Natural killer cell (primary cell): ENCODE measurements around the gene CD48. TPM values are rescaled to one million over a fixed set of nuclear protein-coding genes. Genes with fewer than 3 reads are reported as not detected.

Experiments used
- ATAC-seq, 3 donors: fragments of 150-1000 bp in 2 of 3; fragments of 200-7000 bp in 1 of 3; cut with Tn5 transposase; 1 replicate in 1 of 3; 2 replicates in 2 of 3; pipeline ENCODE4 v1.10.0; 2021; ENCODE audit warnings: mild to moderate bottlenecking in 2 of 3, moderate library complexity in 2 of 3
- DNase-seq, 2 donors: peaks; one replicate each; pipeline versions ENCODE4 v3.0.0 to v3.0.0-alpha.2; 2013 to 2021; ENCODE audit warnings: mixed read lengths in 1 of 2
- H3K27ac ChIP-seq: one replicate; pipeline ENCODE4 v1.5.1; 2013; ENCODE audit warnings: mild to moderate bottlenecking, low read length
- H3K27me3 ChIP-seq: one replicate; pipeline ENCODE4 v1.6.1; 2013; ENCODE audit warnings: low read length; ENCODE audit not compliant: control insufficient read depth, insufficient read depth
- H3K36me3 ChIP-seq: one replicate; pipeline ENCODE4 v1.6.1; 2013; ENCODE audit warnings: low read length; ENCODE audit not compliant: control insufficient read depth, insufficient read depth
- H3K4me1 ChIP-seq: one replicate; pipeline ENCODE4 v1.6.1; 2013; ENCODE audit warnings: low read length; ENCODE audit not compliant: control insufficient read depth, insufficient read depth
- H3K4me3 ChIP-seq: one replicate; pipeline ENCODE4 v1.5.1; 2013; ENCODE audit warnings: low read length
- H3K9me3 ChIP-seq: one replicate; pipeline ENCODE4 v1.6.1; 2013; ENCODE audit warnings: low read length; ENCODE audit not compliant: control insufficient read depth, insufficient read depth
- H3K27ac Mint-ChIP-seq, 2 donors: one replicate each; pipeline ENCODE4 v1.8.0; 2022; ENCODE audit warnings: mild to moderate bottlenecking in 2 of 2, mixed read lengths in 2 of 2, moderate library complexity in 1 of 2
- H3K27me3 Mint-ChIP-seq, 2 donors: one replicate each; pipeline ENCODE4 v1.8.0; 2022; ENCODE audit warnings: low read depth in 2 of 2, mixed read lengths in 2 of 2
- H3K36me3 Mint-ChIP-seq: one replicate; pipeline ENCODE4 v1.8.0; 2022; ENCODE audit warnings: mixed read lengths
- H3K4me1 Mint-ChIP-seq, 2 donors: one replicate each; pipeline ENCODE4 v1.8.0; 2022; ENCODE audit warnings: mixed read lengths in 2 of 2
- H3K4me3 Mint-ChIP-seq: one replicate; pipeline ENCODE4 v1.8.0; 2022; ENCODE audit warnings: mild to moderate bottlenecking, moderate library complexity, mixed read lengths
- H3K9me3 Mint-ChIP-seq, 2 donors: one replicate each; pipeline ENCODE4 v1.8.0; 2022; ENCODE audit warnings: mixed read lengths in 2 of 2
- CTCF ChIP-seq: fragments of 200-600 bp; IDR thresholded peaks from one replicate; pipeline ENCODE4 v1.8.0; 2022; ENCODE audit warnings: antibody characterized with exemption
- WGBS: methylation state at CpG from one replicate; pipeline ENCODE4 v1.1.7; 2013; ENCODE audit warnings: missing lambda C conversion rate; ENCODE audit not compliant: insufficient coverage; 5-methylcytosine and 5-hydroxymethylcytosine counted together
- intact Hi-C: fragments of 100-400 bp; cut with micrococcal nuclease; formaldehyde crosslinking; loops from one replicate; pipeline ENCODE4 v1.14.2; 2022
- total RNA-seq, 4 donors: library from RNA; stranded (reverse); fragments of 120-200 nt in 1 of 4; gene quantifications; one replicate each; pipeline versions ENCODE4 v1.2.3 to v1.2.4, GENCODE V29; 2013 to 2022

Gene CD48
- total RNA-seq, 3 donors from 2014 or later (not counting 1 experiment from before 2014, with no cell fraction given), result 213 to 249 (median 223) TPM

GRCh38 chr1:160645386-160646130, 66.1 kb downstream of the CD48 start:
- H3K36me3 ChIP-seq, result no peaks in the 10 kb centered on the region
- Mint-ChIP-seq H3K27ac (no peak overlapping the region), H3K27me3 (peaks cover 8 to 33% of the 10 kb centered on the region in 2 donors), H3K9me3 (no peaks in the 10 kb centered on the region), H3K36me3 (no peaks in the 10 kb centered on the region), H3K4me3 (peak overlapping the region; percentile 65), H3K4me1 (peaks cover 19 to 27% of the 10 kb centered on the region in 2 donors)
- no peak for ATAC-seq
- H3K9me3 ChIP-seq, result no peaks in the 10 kb centered on the region
- H3K27me3 ChIP-seq, result no peaks in the 10 kb centered on the region
- intact Hi-C loops, result no loop called here
- peak overlapping the region; percentile 69 for H3K27ac ChIP-seq
- 70% methylated on average over 13 of the region's 13 CpGs for WGBS
- peaks cover 17% of the 10 kb centered on the region for H3K4me1 ChIP-seq
- H3K4me3 ChIP-seq, result peak overlapping the region; percentile 48
- no peak for DNase-seq
- TF ChIP-seq CTCF, result no peak

- H3K27me3 Mint-ChIP-seq, result peaks cover 12 to 33% of the 10 kb centered on the region in 2 donors
- intact Hi-C loops, result no loop called here
- H3K9me3 Mint-ChIP-seq, result no peaks in the 10 kb centered on the region
- peak overlapping the region; percentile 40 for H3K4me3 Mint-ChIP-seq
- Histone ChIP-seq H3K27me3 (no peaks in the 10 kb centered on the region), H3K4me3 (peak overlapping the region; percentile 48), H3K4me1 (peaks cover 22% of the 10 kb centered on the region), H3K36me3 (no peaks in the 10 kb centered on the region), H3K9me3 (no peaks in the 10 kb centered on the region), H3K27ac (peak overlapping the region; percentile 8)
- TF ChIP-seq CTCF, result no peak
- H3K36me3 Mint-ChIP-seq, result no peaks in the 10 kb centered on the region
- no peak overlapping the region for H3K27ac Mint-ChIP-seq
- ATAC-seq, result no peak
- DNase-seq, result no peak
- peaks cover 29 to 37% of the 10 kb centered on the region in 2 donors for H3K4me1 Mint-ChIP-seq
Measured at GRCh38 chr1:160644399-160644798, 67.2 kb downstream of the CD48 start.

- no peaks in the 10 kb centered on the region for H3K9me3 Mint-ChIP-seq
- no peaks in the 10 kb centered on the region for H3K36me3 Mint-ChIP-seq
- Histone ChIP-seq H3K9me3 (no peaks in the 10 kb centered on the region), H3K27me3 (no peaks in the 10 kb centered on the region), H3K36me3 (no peaks in the 10 kb centered on the region), H3K4me3 (no peak overlapping the region), H3K4me1 (peaks cover 34% of the 10 kb centered on the region), H3K27ac (no peak overlapping the region)
- no peak for TF ChIP-seq CTCF
- peaks cover 42 to 49% of the 10 kb centered on the region in 2 donors for H3K4me1 Mint-ChIP-seq
- DNase-seq, result no peak
- H3K27ac Mint-ChIP-seq, result no peak overlapping the region
- ATAC-seq, result no peak
- intact Hi-C loops, result no loop called here
- H3K4me3 Mint-ChIP-seq, result no peak overlapping the region
- WGBS, result 96% methylated on average over 2 of the region's 5 CpGs
- peaks cover 12 to 28% of the 10 kb centered on the region in 2 donors for H3K27me3 Mint-ChIP-seq
Measured at GRCh38 chr1:160643138-160643537, 68.5 kb downstream of the CD48 start.

GRCh38 chr1:160642281-160642644, 69.4 kb downstream of the CD48 start:
- no peak for TF ChIP-seq CTCF
- no peaks in the 10 kb centered on the region for H3K27me3 ChIP-seq
- Mint-ChIP-seq H3K9me3 (no peaks in the 10 kb centered on the region), H3K27ac (no peak overlapping the region), H3K4me3 (no peak overlapping the region), H3K4me1 (peaks cover 48 to 55% of the 10 kb centered on the region in 2 donors), H3K36me3 (no peaks in the 10 kb centered on the region), H3K27me3 (peaks cover 9 to 24% of the 10 kb centered on the region in 2 donors)
- H3K4me1 ChIP-seq, result peaks cover 40% of the 10 kb centered on the region
- no peak overlapping the region for H3K4me3 ChIP-seq
- no peaks in the 10 kb centered on the region for H3K36me3 ChIP-seq
- peak overlapping the region; percentile 67 for H3K27ac ChIP-seq
- DNase-seq (no peak), ATAC-seq (no peak)
- H3K9me3 ChIP-seq, result no peaks in the 10 kb centered on the region
- intact Hi-C loops, result no loop called here
- no CpG with 5 or more reads among the region's 2 CpGs for WGBS
